GM19395 (cell line): Measurements from ENCODE around the gene IGSF6.

Experiments used
- ATAC-seq: cut with Tn5 transposase; IDR thresholded peaks from one replicate; pipeline ENCODE4 v1.9.1; 2021; ENCODE audit warnings: mild to moderate bottlenecking, moderate library complexity; ENCODE audit not compliant: unreplicated experiment

Gene IGSF6

DNA sequence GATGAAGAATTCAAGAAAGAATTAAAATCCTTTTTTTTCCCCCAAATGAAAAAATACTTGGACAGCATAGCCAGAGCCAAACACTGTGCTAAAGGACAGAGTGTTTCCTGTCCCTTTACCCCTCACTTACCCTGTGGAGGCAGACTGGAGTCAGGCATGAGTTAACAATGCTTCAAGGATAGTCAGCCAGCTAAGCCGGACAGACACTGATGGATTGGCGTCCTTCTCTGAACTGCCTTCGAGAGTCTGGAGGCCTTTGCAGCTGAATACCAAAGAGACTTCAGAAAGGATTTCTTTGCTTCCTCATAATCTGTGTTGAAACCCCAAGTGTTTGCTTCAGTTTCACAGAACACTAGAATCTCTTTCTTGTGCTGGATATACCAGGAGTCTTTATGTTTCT, 48.5 kb downstream of the IGSF6 start:
- ATAC-seq = no peak

DNA sequence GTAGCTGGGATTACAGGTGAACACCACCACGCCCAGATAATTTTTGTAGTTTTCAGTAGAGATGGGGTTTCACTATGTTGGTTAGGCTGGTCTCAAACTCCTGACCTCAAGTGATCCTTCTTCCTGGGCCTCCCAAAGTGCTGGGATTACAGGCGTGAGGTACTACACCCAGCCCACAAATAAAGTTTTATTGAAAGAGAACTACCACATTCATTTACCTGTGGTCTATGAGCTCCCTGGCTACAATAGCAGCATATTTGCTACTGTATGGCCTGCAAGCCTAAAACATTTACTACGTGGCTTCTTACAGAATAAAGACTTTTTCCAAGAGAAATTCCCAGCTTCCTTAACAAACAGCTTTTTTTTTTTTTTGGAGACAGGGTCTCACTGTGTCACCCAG, 49.6 kb downstream of the IGSF6 start:
- ATAC-seq = no peak

DNA sequence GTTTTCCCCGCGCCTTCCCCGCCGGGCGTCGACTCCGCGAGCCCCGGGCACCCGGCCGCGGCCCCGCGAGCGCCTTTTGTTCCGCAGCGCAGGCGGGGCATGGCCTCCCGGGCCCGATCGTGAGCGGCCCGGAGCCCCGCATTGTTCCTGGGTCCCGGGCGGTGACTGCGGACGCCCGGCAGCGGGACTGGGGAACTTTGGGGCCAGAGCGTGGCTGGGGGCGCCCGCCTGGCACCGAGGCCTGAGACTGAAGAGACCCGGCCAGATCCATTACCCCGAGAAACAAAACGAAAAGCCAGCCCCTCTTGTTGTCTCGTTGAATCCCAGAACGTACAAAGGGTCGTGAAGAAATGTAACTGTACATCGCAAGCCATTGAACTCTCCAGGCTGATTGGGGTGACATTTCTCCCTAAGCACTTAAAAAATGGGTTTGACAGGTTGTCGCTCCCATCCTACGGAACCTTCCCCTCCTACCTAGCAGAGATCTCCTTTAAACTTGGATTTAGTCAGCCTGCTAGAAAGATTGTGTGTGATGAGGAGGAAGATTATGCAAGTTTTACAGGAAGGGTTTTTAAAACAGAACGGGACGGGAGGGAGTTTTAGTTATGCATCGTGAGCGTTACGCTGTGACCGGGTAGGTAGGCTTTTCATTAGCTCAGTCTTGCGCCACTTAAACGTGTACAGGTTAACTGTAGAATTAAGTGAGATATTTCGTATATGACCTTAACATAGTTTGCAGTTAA, 52.2 kb downstream of the IGSF6 start:
- peak; percentile 32 for ATAC-seq

DNA sequence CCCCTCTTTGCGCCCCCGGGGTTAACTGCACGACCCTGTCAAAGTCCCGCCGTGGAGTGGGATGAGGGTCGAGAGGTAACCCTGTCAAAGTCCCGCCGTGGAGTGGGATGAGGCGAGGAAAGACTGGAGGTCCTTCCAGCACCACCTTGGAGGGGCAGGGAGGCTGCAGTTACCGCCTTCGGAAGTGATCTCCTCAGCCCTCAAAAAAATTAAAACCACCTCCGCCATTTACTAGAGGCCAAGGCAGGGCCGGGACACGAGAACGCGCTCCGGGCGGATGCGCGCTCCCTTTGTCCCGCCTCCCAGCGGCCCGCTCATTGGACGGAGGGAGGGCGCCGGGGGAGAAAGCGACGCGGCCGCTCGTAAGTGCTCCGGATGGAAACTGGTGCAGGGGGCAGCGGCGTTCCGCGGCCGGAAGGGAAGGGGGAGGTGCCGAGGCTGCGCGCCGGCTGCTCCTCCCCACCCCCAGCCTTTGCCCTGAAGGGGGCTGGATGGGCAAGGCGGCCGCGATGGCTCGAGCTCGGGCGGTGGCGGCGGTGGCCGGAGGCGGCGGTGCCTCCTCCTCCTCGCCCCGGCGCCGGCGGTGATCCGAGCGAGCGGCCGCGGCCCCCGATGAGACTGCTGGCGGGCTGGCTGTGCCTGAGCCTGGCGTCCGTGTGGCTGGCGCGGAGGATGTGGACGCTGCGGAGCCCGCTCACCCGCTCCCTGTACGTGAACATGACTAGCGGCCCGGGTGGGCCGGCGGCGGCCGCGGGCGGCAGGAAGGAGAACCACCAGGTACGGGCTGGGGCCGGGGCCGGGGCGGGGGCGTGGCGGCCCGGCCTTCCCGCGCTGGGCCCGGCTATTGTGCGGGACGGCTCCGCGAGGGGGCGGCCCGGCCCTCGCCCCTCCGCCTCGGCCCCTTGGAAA, 53.0 kb downstream of the IGSF6 start, which contains the start of gene METTL9:
Gene METTL9 (plus strand): TSS at position 456 of the 909 bp plus-strand sequence. CDS start 157 bp downstream, at position 613.
- peak; percentile 81 for ATAC-seq

DNA sequence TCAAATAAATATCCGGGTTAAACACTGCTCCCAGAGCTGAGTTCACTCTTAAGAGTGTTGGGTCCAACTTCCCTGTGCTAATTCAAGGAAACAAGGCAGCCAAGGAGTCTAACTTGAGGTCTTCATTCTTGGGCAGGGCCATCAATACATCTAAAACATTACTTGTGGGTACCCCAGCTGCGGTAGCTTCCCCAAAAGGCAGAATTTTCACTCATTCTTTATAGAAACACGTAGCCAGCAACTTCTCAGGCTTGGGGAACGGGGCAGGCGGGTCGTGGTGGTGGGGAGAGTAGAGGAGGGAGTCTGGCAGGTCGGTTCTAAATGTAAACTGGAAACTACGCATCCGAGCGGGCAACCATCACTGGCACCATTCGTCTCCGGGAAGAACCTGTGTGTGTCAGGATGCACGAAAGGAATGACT, 53.7 kb downstream of the IGSF6 start:
- peak; percentile 4 for ATAC-seq

DNA sequence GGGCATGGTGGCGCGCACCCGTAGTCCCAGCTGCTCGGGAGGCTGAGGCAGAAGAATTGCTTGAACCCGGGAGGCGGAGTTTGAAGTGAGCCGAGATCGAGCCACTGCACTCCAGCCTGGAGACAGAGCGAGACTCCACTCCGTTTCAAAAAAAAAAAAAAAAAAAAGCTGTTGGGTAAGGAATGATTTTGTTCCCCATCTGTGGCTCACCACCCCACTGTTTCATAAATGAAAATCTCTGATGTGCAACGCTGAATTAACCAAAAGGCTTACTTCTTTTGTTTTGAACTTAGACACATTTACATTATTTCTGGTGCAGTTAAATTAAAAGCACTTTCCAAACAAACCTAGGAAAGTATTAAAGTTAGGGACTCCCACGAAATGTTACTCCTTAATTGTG, 54.2 kb downstream of the IGSF6 start:
- no peak for ATAC-seq

DNA sequence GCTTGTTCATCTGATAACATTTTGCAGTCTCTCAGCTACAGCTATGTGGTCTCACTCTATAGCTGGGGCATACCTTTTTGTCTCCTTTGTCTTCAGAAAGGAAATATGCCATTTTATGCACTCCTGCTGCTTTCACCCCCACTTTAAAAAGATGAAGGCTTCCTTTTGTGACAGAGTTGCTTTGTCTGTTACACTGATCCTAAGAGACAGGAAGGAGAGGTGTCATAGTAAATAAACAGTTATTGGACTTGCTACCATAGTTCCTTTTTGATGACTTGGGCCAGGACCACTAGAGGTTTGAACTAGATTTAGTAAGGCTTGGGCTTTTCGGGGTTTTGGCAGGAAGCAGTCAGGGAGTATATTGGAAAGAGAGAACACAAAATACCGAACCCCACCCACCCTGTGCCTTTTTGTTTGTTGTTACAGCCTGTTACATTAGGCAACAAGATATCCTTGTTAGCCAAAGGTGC, 54.8 kb downstream of the IGSF6 start:
- ATAC-seq = no peak

DNA sequence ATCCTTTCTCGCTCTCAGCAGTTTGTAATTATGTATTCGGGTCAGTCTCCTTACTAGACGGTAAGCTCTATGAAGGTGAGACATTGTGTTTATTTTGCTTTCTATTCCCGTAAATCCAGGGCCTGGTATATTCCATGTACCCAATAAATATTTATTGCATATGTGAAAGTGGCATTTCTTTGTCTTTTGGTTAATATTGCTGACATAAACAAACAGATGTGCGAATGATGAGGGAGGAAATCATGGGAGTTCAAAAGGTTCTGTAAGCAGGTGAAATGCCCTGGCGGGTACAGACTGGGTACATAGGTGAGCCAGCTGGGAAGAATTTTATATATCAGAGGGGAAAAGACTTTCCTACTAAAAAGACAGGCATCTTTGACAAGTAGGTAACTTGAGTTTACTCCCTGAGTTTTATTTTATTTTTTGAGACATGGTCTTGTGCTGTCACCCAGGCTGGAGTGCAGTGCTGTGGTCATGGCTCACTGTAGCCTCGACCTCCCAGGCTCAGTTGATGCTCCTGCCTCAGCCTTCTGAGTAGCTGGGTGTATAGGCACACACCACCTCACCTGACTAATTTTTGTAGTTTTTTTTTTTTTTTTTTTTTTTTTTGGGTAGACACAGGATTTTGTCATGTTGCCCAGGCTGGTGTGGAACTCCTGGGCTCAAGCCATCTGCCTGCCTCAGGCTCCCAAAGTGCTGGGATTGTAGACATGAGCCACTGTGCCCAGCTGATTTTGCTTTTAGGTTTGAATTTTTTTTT, 58.7 kb downstream of the IGSF6 start:
- ATAC-seq = no peak

DNA sequence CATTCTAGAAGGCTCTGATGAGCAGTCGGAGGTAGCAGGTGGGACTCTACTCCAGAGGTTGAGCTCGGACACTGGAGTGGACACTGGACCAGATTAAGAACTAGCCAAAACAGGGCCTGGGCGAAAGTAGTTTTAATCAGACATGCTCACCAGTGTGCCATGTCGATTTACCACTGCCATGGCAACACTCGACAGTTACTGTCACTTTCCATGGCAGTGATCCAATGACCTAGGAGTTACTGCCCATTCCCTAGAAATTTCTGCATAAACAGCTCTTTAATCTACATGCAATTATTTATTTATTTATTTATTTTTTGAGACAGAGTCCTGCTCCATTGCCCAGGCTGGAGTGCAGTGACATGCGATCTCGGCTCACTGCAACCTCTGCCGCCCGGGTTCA, 60.2 kb downstream of the IGSF6 start:
- no peak for ATAC-seq

DNA sequence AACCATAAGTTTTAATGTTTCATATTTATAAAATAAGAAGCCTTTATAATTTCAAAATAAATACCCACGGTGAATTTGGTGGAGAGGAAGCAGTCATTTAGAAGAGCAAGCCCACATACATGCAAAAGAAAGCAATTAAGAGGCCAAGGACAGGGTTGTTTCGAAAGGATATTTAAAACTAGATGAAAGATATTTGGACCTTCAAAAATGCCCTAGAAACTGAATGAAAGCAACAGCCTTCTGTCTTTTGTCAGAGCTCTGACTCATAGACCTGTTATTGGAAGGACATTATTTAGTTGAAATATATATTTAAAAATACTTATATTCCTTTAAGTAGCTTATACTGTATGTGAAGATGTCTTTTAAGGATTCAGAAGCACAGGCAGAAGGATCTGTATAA, 61.6 kb downstream of the IGSF6 start:
- no peak for ATAC-seq

DNA sequence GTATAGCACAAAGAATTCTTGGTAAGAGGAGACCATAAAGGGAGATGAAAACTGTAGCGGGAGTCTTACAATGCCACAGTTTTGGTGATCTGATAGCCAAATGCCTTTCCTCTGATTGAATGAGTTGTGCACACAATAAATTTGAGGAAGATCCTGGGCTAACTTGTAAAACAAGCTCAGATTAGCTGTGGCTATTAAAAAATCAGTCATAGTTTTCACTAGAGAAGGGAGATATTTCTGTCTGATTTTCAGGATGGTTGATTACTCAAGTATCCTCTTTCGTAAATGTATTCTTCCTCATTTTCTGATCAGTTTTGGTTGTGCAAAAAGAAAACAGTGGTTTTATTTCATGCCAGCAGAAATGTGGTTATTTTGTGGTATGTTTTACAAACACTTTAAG, 62.1 kb downstream of the IGSF6 start:
- no peak for ATAC-seq

DNA sequence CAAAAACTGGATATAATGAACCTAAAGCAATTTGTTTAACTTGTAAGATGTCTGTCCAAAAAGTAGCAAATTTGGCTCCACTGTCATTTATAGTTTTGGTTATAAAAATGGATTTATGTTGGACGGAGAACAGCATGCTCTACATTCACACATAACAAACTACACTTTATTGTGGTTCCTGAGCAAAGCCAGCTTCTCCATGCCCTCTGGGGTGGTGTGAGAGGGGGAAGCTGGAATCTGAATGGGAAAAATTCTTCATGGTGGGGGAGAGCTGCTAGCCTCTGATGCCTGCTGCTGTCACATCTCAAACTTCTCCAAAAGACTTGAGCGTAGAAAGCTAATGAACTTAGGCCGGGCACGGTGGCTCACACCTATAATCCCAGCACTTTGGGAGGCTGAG, 62.9 kb downstream of the IGSF6 start:
- no peak for ATAC-seq
